ENCODE measurements around the gene RRP1.
"Not testable (repeated sequence)": the region's sequence is repeated elsewhere in the genome, so short reads cannot be mapped to it uniquely, and the experiment has no call there.

The RRP1 gene

GRCh38 chr21:43819511-43820405 is 30.4 kb downstream of the RRP1 start:
- DNase-seq = no peak

GRCh38 chr21:43820466-43820865 is 31.1 kb downstream of the RRP1 start:
- no peak for DNase-seq

- not testable (repeated sequence) for DNase-seq
Measured at GRCh38 chr21:43822166-43822565, 32.8 kb downstream of the RRP1 start.

GRCh38 chr21:43822741-43823140 is 33.4 kb downstream of the RRP1 start:
- not testable (repeated sequence) for DNase-seq

GRCh38 chr21:43824333-43825241 is 35.2 kb downstream of the RRP1 start:
- DNase-seq = no peak

GRCh38 chr21:43825242-43825935 is 36.0 kb downstream of the RRP1 start:
- DNase-seq = no peak

- no peak for DNase-seq
Measured at GRCh38 chr21:43825936-43826622, 36.7 kb downstream of the RRP1 start.

- DNase-seq = no peak
Measured at GRCh38 chr21:43826623-43826974, 37.2 kb downstream of the RRP1 start.

- no peak for DNase-seq
Measured at GRCh38 chr21:43827015-43827611, 37.7 kb downstream of the RRP1 start.

GRCh38 chr21:43829161-43829560 is 39.8 kb downstream of the RRP1 start:
- no peak for DNase-seq

GRCh38 chr21:43829575-43830119 is 40.3 kb downstream of the RRP1 start:
- no peak for DNase-seq

- no peak for DNase-seq
Measured at GRCh38 chr21:43832158-43832550, 42.8 kb downstream of the RRP1 start.

GRCh38 chr21:43832648-43833047 is 43.3 kb downstream of the RRP1 start:
- no peak for DNase-seq

GRCh38 chr21:43834146-43834905 is 44.9 kb downstream of the RRP1 start:
- no peak for DNase-seq

- DNase-seq = no peak
Measured at GRCh38 chr21:43835050-43835449, 45.7 kb downstream of the RRP1 start.

- DNase-seq = no peak
Measured at GRCh38 chr21:43835861-43836260, 46.5 kb downstream of the RRP1 start.

GRCh38 chr21:43836616-43837015 is 47.2 kb downstream of the RRP1 start:
- DNase-seq = no peak

GRCh38 chr21:43840259-43840658 is 50.9 kb downstream of the RRP1 start:
- no peak for DNase-seq

GRCh38 chr21:43842742-43843141 is 53.4 kb downstream of the RRP1 start:
- DNase-seq = no peak

- DNase-seq = not testable (repeated sequence)
Measured at GRCh38 chr21:43844906-43845305, 55.5 kb downstream of the RRP1 start.

- no peak for DNase-seq
Measured at GRCh38 chr21:43845386-43845785, 56.0 kb downstream of the RRP1 start.

Data from CD4-positive, alpha-beta T cell treated with Interleukin-6 for 4 hours (primary cell).